ENCODE results near the gene CABCOCO1. TPM values are rescaled to one million over a fixed set of nuclear protein-coding genes. Genes with fewer than 3 reads are reported as not detected.

Gene CABCOCO1
- total and polyA plus RNA-seq, 4 experiments from 2014 or later = not detected

DNA sequence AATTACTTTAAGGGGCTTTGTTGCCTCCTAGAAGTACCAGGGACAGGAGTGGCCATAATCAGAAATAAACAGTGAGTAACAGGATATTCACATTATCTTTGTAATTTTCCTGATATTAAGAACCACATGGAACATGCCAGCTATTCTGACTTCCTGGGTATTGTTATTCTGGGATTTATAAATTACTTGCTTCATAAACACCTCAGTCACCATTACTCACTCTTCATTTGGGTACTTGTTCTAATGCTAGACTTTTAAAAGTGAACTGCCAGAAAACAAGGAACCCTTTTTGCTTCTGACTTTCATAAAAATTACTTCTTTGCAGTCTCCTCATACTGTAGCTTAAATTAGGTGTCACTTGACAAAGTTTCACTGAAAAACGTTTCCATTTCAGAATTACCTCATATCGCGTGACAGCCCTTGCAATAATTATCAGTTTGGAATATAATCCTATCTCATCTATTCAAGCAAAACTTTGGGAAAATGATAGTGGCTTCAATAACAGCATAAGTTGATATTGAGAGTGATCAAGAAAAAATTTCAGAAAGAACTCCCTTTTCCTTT, 29.8 kb downstream of the CABCOCO1 start:
- ChIA-PET CTCF (ENCODE audit: partially characterized antibody) (no interaction called here), POLR2A (ENCODE audit: partially characterized antibody) (no interaction called here)
- H3K9me3 ChIP-seq (ENCODE audit: control insufficient read depth in 1 of 2, low read length in 2 of 2) = no peaks in the 10 kb centered on the region
- H3K27me3 ChIP-seq (ENCODE audit: insufficient read depth, low read length) = no peaks in the 10 kb centered on the region
- no peak overlapping the region for H3K27ac ChIP-seq (ENCODE audit: low read depth, low read length)
- Mint-ChIP-seq H3K4me1 (no peaks in the 10 kb centered on the region), H3K36me3 (no peaks in the 10 kb centered on the region), H3K4me3 (no peak overlapping the region), H3K27me3 (peaks cover 6 to 20% of the 10 kb centered on the region in 2 donors), H3K9me3 (peaks cover 0 to 6% (median 0%) of the 10 kb centered on the region in 8 donors), H3K27ac (peak overlapping the region in 1 of 7 donors; percentile 58)
- no peak overlapping the region for H3K4me3 ChIP-seq (ENCODE audit: low read length in 2 of 2)
- intact Hi-C loops (cut with micrococcal nuclease) = no loop called here
- no peaks in the 10 kb centered on the region for H3K36me3 ChIP-seq (ENCODE audit: insufficient read depth, low read length)
- no peaks in the 10 kb centered on the region for H3K4me1 ChIP-seq (ENCODE audit: insufficient read depth, low read length)
- DNase-seq = no peak

DNA sequence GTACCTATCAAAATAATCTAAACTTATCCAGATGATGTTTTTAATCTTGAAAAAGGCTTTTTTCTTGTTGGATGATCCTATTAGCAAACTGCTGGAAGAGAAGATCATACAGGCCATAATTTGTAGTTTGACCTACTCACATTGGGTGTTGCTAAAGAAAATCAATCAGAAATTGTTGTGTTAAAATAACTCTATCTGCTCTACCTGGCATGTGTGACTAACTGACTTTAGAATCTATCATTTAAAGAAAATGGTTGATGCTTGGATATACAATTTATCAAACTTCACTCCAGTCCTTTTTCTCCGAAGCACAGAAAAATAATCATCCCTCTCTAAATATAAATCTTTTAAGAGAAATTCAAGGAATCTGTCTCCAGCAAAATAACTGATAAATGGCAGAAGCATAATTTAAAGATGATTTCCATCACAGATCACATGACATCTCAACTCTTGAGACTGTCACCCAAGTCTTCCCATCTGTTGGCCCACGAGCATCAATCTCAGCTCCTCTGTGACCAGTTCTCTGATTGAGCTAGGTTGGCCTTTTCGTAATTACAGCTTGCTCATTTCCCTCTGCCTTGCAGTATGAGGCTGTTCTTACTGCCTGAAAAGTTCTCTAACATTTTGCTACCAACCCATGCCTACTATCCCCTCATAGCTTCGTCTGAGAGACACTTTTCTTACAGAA, 36.4 kb downstream of the CABCOCO1 start:
- H3K9me3 ChIP-seq (ENCODE audit: control insufficient read depth in 1 of 2, low read length in 2 of 2) = no peaks in the 10 kb centered on the region
- intact Hi-C loops (cut with micrococcal nuclease) = no loop called here
- no peak for DNase-seq
- Mint-ChIP-seq H3K27me3 (peaks cover 1 to 6% of the 10 kb centered on the region in 2 donors), H3K9me3 (no peaks in the 10 kb centered on the region), H3K27ac (no peak overlapping the region), H3K4me3 (no peak overlapping the region), H3K36me3 (no peaks in the 10 kb centered on the region), H3K4me1 (no peaks in the 10 kb centered on the region)
- H3K4me3 ChIP-seq (ENCODE audit: low read length in 2 of 2) = no peak overlapping the region
- no peaks in the 10 kb centered on the region for H3K4me1 ChIP-seq (ENCODE audit: insufficient read depth, low read length)
- POLR2A ChIA-PET (ENCODE audit: partially characterized antibody) = no interaction called here
- no peak overlapping the region for H3K27ac ChIP-seq (ENCODE audit: low read depth, low read length)
- peaks cover 5% of the 10 kb centered on the region for H3K27me3 ChIP-seq (ENCODE audit: insufficient read depth, low read length)
- CTCF ChIA-PET (ENCODE audit: partially characterized antibody) = no interaction called here
- H3K36me3 ChIP-seq (ENCODE audit: insufficient read depth, low read length) = no peaks in the 10 kb centered on the region

DNA sequence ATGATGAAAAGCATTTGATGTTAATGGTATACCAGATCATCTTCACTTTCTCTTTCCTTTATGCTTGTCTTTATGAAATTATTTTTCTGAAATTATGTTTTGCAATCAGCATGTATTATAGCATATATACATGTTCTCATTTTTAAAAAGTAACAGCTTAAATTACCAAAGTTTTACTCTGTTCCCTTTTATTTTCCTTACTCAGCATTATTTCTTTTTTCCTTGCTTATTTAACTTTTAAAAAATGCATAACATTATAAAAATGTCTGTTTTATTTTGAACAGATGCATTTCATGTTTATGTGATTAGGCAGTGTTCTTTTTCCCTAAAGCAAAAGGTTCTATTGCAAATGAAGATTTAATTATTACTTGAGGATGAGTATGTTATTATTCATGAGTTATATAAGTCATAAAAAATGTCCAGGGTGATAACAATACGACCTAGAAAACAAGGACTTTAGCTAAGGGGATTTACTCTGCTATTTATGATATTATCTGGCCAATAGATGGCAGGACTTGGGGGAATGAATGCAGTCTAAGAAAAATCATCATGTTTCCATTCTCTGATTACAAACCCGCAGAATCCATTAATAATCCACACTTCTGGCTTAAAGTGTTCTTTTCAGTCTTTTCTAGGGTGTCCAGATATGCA, 38.5 kb downstream of the CABCOCO1 start:
- Histone ChIP-seq H3K4me3 (ENCODE audit: low read length in 2 of 2) (no peak overlapping the region), H3K9me3 (ENCODE audit: control insufficient read depth in 1 of 2, low read length in 2 of 2) (no peaks in the 10 kb centered on the region), H3K36me3 (ENCODE audit: insufficient read depth, low read length) (no peaks in the 10 kb centered on the region), H3K4me1 (ENCODE audit: insufficient read depth, low read length) (no peaks in the 10 kb centered on the region), H3K27me3 (ENCODE audit: insufficient read depth, low read length) (peaks cover 5% of the 10 kb centered on the region), H3K27ac (ENCODE audit: low read depth, low read length) (no peak overlapping the region)
- Mint-ChIP-seq H3K4me3 (no peak overlapping the region), H3K36me3 (no peaks in the 10 kb centered on the region), H3K27me3 (no peaks in the 10 kb centered on the region), H3K27ac (no peak overlapping the region), H3K9me3 (no peaks in the 10 kb centered on the region), H3K4me1 (no peaks in the 10 kb centered on the region)
- ChIA-PET CTCF (ENCODE audit: partially characterized antibody) (no interaction called here), POLR2A (ENCODE audit: partially characterized antibody) (no interaction called here)
- no peak for DNase-seq
- intact Hi-C loops (cut with micrococcal nuclease) = no loop called here

DNA sequence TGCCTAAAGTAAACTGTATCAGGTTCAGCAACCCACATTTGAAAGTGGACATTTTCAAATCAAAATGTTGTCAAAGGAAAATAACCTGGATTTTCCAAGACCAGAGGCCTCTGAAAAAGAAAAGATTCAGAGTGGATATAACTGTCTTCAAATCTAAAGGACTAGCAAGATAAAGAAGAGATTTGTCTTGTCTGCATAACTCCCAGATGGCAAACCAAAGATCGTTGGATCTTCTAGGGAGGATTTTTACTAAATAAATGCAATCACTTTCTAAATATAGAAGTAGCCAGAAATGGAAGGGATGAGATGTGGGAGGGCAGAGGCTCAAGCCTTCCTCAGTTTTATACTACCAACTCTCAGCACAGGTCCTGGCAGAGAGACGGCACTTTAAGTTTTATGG, 39.0 kb downstream of the CABCOCO1 start:
- Mint-ChIP-seq H3K36me3 (no peaks in the 10 kb centered on the region), H3K27ac (no peak overlapping the region), H3K4me1 (no peaks in the 10 kb centered on the region), H3K9me3 (no peaks in the 10 kb centered on the region), H3K4me3 (no peak overlapping the region), H3K27me3 (no peaks in the 10 kb centered on the region)
- no peak overlapping the region for H3K4me3 ChIP-seq (ENCODE audit: low read length in 2 of 2)
- no peaks in the 10 kb centered on the region for H3K9me3 ChIP-seq (ENCODE audit: control insufficient read depth in 1 of 2, low read length in 2 of 2)
- ChIA-PET POLR2A (ENCODE audit: partially characterized antibody) (no interaction called here), CTCF (ENCODE audit: partially characterized antibody) (no interaction called here)
- no peak overlapping the region for H3K27ac ChIP-seq (ENCODE audit: low read depth, low read length)
- intact Hi-C loops (cut with micrococcal nuclease) = no loop called here
- H3K4me1 ChIP-seq (ENCODE audit: insufficient read depth, low read length) = no peaks in the 10 kb centered on the region
- no peaks in the 10 kb centered on the region for H3K36me3 ChIP-seq (ENCODE audit: insufficient read depth, low read length)
- no peak for DNase-seq
- peaks cover 5% of the 10 kb centered on the region for H3K27me3 ChIP-seq (ENCODE audit: insufficient read depth, low read length)

DNA sequence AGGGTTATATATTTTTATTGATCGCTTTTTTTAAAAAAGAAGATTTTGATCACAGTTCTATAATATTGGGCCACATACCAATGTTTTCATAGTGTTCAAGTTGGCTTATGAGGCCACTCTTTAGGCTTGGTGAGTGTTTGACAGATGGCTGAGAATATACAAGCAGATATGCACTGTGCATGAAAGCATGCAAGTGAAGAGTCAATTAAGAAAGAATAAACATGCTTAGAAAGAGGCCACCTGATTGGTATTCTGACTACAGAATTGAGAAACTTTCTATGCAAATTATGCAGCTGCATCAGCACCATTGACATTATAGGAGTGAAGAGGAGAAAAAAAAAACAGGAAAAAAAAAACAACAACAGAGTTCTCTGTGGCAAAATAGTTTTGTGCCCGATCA, 39.9 kb downstream of the CABCOCO1 start:
- Histone ChIP-seq H3K27me3 (ENCODE audit: insufficient read depth, low read length) (peaks cover 5% of the 10 kb centered on the region), H3K36me3 (ENCODE audit: insufficient read depth, low read length) (no peaks in the 10 kb centered on the region), H3K27ac (ENCODE audit: low read depth, low read length) (no peak overlapping the region), H3K9me3 (ENCODE audit: control insufficient read depth in 1 of 2, low read length in 2 of 2) (no peaks in the 10 kb centered on the region), H3K4me1 (ENCODE audit: insufficient read depth, low read length) (no peaks in the 10 kb centered on the region), H3K4me3 (ENCODE audit: low read length in 2 of 2) (no peak overlapping the region)
- no peak for DNase-seq
- no peak overlapping the region for H3K4me3 Mint-ChIP-seq
- H3K9me3 Mint-ChIP-seq = no peaks in the 10 kb centered on the region
- H3K4me1 Mint-ChIP-seq = no peaks in the 10 kb centered on the region
- intact Hi-C loops (cut with micrococcal nuclease) = no loop called here
- no peaks in the 10 kb centered on the region for H3K36me3 Mint-ChIP-seq
- POLR2A ChIA-PET (ENCODE audit: partially characterized antibody) = no interaction called here
- H3K27ac Mint-ChIP-seq = no peak overlapping the region
- no peaks in the 10 kb centered on the region for H3K27me3 Mint-ChIP-seq
- CTCF ChIA-PET (ENCODE audit: partially characterized antibody) = no interaction called here

DNA sequence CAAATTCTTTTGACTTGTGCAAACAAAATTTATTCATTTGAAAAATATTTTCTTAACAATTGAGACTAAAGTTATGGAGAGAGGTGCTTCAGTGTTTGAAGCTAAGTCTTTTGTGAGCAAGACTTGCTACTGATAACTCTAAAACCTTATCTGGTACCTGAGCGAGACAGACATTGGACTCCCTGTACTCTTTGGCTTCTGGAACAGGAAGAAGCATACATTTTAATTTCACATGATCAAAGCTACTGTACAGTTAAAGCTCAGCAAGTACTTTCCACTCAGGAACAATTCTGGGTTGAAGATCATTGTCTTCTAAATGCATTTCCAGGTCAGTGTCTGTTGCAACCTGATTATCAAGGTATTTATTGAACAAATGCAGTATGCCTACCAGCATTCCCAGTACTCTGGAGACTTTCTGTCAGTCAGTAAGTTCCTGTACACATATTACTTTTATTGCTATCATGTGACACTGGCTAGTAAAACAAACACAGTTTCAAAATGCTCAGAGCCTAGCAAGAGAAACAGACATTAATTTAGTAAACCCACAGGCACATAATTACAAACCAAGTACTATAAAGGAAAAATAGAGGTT, 42.4 kb downstream of the CABCOCO1 start:
- ChIA-PET POLR2A (ENCODE audit: partially characterized antibody) (no interaction called here), CTCF (ENCODE audit: partially characterized antibody) (no interaction called here)
- H3K4me3 Mint-ChIP-seq = no peak overlapping the region
- Histone ChIP-seq H3K27ac (ENCODE audit: low read depth, low read length) (no peak overlapping the region), H3K4me3 (ENCODE audit: low read length in 2 of 2) (no peak overlapping the region), H3K36me3 (ENCODE audit: insufficient read depth, low read length) (no peaks in the 10 kb centered on the region), H3K9me3 (ENCODE audit: control insufficient read depth in 1 of 2, low read length in 2 of 2) (no peaks in the 10 kb centered on the region), H3K4me1 (ENCODE audit: insufficient read depth, low read length) (no peaks in the 10 kb centered on the region), H3K27me3 (ENCODE audit: insufficient read depth, low read length) (peaks cover 5% of the 10 kb centered on the region)
- H3K4me1 Mint-ChIP-seq = no peaks in the 10 kb centered on the region
- H3K9me3 Mint-ChIP-seq = no peaks in the 10 kb centered on the region
- intact Hi-C loops (cut with micrococcal nuclease) = no loop called here
- H3K27ac Mint-ChIP-seq = no peak overlapping the region
- DNase-seq = no peak
- H3K27me3 Mint-ChIP-seq = peaks cover 3 to 4% of the 10 kb centered on the region in 2 donors
- H3K36me3 Mint-ChIP-seq = no peaks in the 10 kb centered on the region

DNA sequence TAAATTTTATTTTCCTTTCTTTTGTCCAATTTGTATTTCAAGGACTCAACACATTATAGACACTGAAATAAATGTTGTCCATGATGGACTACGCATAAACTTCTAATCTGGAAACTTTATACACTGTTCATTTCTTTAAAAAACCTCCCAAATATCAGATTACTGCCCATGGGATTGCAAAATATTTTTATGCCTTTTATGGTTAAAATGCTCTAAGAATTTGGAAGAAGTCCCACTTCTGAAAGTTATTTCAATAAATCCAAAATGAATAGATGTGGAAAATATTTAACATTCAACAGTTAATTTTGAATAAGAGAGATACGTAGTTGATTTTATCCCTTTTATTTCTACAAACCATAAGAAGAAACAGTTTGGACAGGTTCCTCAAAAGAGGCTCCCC, 46.1 kb downstream of the CABCOCO1 start:
- ChIA-PET CTCF (ENCODE audit: partially characterized antibody) (no interaction called here), POLR2A (ENCODE audit: partially characterized antibody) (no interaction called here)
- no peak overlapping the region for H3K27ac ChIP-seq (ENCODE audit: low read depth, low read length)
- Mint-ChIP-seq H3K4me3 (no peak overlapping the region), H3K9me3 (peaks cover 0 to 3% (median 0%) of the 10 kb centered on the region in 8 donors), H3K4me1 (no peaks in the 10 kb centered on the region), H3K27ac (no peak overlapping the region), H3K36me3 (no peaks in the 10 kb centered on the region), H3K27me3 (peaks cover 4 to 8% of the 10 kb centered on the region in 2 donors)
- H3K4me3 ChIP-seq (ENCODE audit: low read length in 2 of 2) = no peak overlapping the region
- no peak for DNase-seq
- H3K27me3 ChIP-seq (ENCODE audit: insufficient read depth, low read length) = no peaks in the 10 kb centered on the region
- intact Hi-C loops (cut with micrococcal nuclease) = no loop called here
- no peaks in the 10 kb centered on the region for H3K9me3 ChIP-seq (ENCODE audit: control insufficient read depth in 1 of 2, low read length in 2 of 2)
- no peaks in the 10 kb centered on the region for H3K4me1 ChIP-seq (ENCODE audit: insufficient read depth, low read length)
- H3K36me3 ChIP-seq (ENCODE audit: insufficient read depth, low read length) = no peaks in the 10 kb centered on the region

Data from CD4-positive, alpha-beta memory T cell (primary cell).